Measurements from ENCODE around the gene MLLT1.

Gene MLLT1

GRCh38 chr19:6259312-6259861, 20.4 kb downstream of the MLLT1 start:
- no peak for DNase-seq (ENCODE audit: low read depth in 4 of 4, low spot score in 1 of 4)

GRCh38 chr19:6258812-6259311, 20.9 kb downstream of the MLLT1 start:
- no peak for DNase-seq (ENCODE audit: low read depth in 4 of 4, low spot score in 1 of 4)

DNA sequence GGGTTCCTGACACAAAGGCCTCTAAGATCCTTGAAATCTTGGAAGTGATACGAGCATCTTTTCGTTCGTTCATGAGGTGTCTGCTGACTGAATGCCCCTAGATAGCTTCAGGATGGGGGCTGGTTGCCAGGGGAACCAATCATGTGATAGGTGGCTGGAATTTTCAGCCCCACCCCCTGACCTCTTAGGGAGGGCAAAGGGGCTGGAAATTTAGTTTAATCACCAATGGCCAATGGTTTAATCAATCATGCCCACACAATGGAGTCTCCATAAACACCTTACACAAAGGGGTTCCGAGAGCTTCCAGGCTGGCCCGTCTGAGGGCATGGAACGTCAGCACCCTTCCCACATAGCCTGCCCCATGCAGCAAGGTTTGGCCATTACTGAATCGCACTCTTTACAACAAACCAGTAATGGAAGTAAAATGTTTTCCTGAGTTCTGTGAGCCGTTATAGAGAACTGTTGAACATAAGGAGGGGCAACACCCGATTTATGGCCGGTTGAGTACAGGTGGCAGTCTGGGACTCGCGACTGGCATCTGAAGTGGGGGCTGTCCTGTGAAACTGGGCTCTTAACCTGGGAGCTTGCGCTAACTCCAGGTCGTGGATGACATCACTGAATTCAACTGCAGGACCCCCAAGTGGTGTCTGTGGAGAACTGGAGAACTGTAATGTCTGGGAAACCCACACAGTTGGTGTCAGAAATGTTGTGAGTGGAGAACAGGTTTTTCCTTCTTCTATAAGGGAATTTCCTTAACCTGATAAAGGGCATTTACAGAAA, 25.6 kb downstream of the MLLT1 start:
- no peak for DNase-seq (ENCODE audit: low read depth in 4 of 4, low spot score in 1 of 4)

DNA sequence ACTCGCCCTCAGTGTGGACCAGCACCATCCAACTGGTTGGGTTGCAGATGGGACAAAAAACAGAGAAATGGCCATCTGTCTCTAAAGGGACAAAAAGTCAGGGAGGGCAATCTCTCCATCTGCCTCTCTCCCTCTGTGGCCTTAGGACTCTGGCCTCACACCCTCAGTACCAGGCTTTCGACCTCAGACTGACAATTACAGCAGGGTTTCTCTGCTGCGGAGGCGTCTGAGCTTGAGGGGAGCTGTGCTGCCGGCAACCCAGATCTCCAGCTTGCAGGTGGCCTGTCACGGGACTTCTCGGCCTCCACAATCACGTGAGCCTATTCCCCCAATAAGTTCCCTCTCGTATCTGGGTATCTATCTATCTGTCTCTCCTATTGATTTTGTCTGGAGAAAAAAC, 27.7 kb downstream of the MLLT1 start:
- no peak for DNase-seq (ENCODE audit: low read depth in 4 of 4, low spot score in 1 of 4)

DNA sequence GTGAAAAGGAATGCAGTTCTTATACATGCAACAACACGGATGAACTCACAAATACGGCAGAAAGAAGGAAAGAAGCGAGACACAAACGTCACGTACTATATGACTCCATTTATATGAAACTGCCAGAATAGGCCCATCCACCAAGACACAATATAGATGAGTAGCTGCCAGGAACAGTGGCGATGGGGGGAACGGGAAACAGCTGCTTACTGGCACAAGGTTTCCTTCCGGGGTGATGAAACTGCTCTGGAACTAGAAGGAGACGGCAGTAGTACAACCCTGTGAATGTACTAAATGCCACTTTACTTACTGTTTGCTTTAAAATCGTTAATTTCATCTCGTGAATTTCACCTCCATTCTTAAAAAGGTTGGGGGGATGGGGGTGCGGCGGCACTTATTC, 28.9 kb downstream of the MLLT1 start:
- DNase-seq (ENCODE audit: low read depth in 4 of 4, low spot score in 1 of 4), result no peak

DNA sequence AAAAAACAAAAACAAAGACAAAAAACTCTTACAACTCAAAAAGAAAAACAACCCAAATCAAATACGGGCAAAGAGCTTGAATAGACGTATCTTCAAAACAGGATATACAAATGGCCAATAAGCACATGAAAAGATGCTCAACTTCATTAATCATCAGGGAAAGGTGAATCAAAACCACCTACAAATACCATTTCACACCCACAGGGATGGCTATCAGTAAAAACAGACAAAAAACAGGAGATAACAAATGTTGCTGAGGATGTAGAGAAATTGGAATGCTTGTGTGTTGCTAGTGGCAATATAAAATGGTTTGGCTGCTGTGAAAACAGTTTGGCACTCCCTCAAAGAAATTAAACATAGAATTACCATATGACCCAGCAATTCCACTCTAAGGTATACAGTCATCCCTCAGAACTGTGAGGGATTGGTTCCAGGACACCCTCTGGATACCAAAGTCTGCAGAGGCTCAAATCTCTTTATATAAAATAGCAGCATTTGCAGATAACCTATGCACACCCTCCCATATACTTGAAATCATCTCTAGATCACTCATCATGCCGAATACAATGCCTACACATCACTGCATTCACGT, 29.7 kb downstream of the MLLT1 start:
- no peak for DNase-seq (ENCODE audit: low read depth in 4 of 4, low spot score in 1 of 4)

DNA sequence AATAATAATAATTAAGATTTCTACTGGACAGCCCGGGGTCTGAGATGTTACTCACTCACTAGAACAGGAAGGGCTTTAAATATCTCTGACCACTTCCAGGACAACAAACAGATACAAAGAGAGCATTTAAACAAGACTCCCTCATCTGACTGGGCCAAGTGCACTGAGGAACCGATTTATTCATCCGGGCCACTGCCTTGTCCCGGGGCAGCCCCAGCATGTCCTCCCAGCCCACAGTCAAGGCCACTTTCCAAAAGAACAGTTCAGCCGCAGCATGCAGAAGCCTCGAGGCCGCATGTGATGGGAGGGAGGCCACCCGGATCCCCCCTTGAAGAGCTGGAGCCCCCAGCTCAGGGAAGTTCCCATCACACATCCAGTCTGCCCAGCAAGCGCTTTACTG, 30.5 kb downstream of the MLLT1 start:
- DNase-seq (ENCODE audit: low read depth in 4 of 4, low spot score in 1 of 4), result no peak

- DNase-seq (ENCODE audit: low read depth in 4 of 4, low spot score in 1 of 4), result no peak
Observed at GRCh38 chr19:6248844-6249243, 30.9 kb downstream of the MLLT1 start.

DNA sequence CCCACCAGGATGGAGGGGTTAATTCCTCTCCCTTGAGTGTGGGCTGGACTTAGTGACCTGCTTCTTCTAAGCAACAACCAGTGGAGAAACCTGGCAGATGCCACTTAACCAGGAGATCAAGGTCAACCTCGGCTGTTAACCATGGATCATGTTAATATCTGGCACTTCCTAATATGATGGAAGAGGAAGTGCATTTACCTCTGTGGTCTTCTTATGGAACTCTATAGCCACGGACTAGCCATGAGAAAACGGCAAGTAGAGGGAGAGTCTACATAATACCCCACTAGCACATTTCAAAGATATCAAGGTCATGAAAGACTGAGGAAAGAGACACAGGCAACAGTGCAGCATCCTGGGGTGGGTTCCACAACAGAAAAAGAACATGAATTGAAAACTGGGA, 31.4 kb downstream of the MLLT1 start:
- DNase-seq (ENCODE audit: low read depth in 4 of 4, low spot score in 1 of 4), result no peak

- no peak for DNase-seq (ENCODE audit: low read depth in 4 of 4, low spot score in 1 of 4)
Observed at GRCh38 chr19:6247007-6247288, 32.8 kb downstream of the MLLT1 start.

GRCh38 chr19:6246174-6247006, 33.4 kb downstream of the MLLT1 start:
- no peak for DNase-seq (ENCODE audit: low read depth in 4 of 4, low spot score in 1 of 4)

DNA sequence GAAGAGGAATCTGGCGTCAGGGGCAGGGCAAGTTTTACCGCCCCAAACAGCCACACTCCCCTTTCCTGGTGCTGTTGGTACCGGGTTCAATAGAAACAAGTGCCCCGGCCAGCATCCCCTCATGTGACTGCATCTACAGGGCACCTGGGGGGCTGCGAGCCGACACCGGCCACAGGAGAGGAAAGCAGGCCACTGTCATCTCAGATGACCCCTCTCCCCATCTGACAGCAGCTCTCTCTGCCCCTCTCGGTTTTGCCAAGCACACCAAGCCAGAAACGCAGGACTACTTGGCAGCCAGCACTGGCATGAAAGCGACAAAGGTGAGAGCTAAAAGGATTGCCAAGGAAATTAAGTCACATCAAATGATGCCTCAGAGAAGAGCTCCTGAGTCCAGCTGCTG, 37.1 kb downstream of the MLLT1 start:
- no peak for DNase-seq (ENCODE audit: low read depth in 4 of 4, low spot score in 1 of 4)

- DNase-seq (ENCODE audit: low read depth in 4 of 4, low spot score in 1 of 4), result no peak
Observed at GRCh38 chr19:6241680-6242377, 37.9 kb downstream of the MLLT1 start.

DNA sequence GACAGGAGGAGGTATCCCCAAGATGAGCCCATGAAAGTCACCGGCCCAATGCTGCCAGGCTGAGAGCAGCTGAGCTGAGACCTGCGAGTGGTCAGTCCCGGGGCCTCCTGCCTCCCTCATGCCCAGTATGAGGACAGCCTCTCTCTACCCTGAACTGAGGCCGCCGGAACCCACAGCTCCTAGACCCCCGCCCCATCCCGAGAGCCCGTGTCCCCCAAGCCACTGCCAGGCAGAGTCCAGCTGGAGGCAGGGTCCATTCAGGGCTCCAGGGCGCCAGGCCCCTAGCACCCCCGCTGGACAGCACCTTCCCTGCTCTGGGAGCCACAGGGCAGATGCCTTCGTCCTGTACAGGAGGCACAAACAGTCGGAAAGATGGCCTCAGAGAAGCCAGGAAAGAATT, 38.7 kb downstream of the MLLT1 start:
- no peak for DNase-seq (ENCODE audit: low read depth in 4 of 4, low spot score in 1 of 4)

DNA sequence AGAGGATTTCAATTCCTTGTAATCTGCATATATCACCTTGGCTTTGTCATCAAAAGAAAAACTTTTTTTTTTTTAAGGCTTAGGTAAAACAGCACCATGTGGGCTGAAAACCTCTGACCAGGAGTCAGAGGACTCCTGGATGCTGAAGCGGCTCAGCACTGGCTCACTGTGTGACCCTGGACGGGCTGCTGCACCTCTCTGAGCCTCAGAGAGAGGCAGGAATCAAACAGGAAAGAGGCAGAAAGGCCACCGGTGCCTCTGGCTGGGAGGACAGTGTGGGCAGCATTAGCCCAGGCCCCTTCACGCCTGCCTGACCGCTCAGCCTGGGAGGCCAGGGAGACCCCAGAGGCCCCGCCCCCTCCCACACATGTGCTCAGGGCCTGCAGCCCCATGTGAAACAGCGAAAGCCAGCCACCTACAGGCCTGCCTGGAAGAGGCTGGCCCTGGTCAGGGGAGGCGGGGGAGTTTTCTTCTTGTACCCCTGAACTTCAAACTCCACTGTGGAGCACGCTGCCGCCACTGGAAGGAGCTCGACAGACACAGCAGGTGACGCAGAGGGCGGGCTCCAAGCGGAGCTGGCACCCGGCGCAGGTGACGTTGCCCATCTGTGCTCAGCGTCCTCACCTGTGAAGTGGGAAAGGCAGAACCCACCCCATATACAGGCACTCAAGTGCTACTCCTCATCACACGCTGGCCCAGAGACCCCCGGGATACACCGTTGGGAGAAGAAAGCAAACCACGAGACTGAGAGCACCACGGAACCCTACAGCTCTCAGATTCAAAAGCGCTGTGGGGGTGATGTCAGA, 39.7 kb downstream of the MLLT1 start:
- DNase-seq (ENCODE audit: low read depth in 4 of 4, low spot score in 1 of 4), result no peak

DNA sequence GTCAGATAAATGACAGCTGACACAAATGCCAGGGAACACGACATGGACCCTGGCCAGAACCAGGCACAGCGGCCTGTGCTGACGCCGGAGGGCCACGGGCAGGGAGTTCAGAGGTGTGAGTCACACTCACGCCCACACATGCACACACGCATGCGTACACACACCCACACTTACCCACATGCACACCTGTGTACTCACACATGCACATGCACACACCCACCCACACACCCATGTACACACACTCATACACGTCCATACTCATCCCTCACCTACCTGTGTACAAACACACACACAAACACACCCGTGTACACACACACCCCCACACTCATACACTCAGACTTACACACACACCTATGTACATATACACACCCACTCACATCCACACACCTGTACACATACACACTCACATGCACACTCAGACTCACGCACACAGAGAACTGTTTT, 40.4 kb downstream of the MLLT1 start:
- no peak for DNase-seq (ENCODE audit: low read depth in 4 of 4, low spot score in 1 of 4)

- DNase-seq (ENCODE audit: low read depth in 4 of 4, low spot score in 1 of 4), result no peak
Observed at GRCh38 chr19:6238643-6239281, 41.0 kb downstream of the MLLT1 start.

DNA sequence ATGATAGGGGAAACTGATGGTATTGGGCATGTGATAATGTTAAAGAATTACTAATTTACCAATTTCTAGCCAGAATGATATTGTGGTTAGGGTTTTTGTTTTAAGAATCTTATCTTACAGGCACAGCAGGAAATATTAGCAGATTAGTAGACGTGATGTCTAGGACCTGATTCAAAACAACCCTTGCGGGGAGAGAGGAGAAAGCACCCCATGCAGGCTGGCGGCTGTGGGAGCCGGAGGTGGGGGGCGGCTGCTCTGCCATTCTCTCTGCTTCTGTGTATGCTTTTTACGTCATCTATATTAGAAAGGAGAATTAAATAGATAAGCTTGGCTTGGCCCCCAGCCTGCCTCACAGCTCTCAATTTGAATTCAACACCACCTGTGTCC, 41.5 kb downstream of the MLLT1 start:
- DNase-seq (ENCODE audit: low read depth in 4 of 4, low spot score in 1 of 4), result no peak

DNA sequence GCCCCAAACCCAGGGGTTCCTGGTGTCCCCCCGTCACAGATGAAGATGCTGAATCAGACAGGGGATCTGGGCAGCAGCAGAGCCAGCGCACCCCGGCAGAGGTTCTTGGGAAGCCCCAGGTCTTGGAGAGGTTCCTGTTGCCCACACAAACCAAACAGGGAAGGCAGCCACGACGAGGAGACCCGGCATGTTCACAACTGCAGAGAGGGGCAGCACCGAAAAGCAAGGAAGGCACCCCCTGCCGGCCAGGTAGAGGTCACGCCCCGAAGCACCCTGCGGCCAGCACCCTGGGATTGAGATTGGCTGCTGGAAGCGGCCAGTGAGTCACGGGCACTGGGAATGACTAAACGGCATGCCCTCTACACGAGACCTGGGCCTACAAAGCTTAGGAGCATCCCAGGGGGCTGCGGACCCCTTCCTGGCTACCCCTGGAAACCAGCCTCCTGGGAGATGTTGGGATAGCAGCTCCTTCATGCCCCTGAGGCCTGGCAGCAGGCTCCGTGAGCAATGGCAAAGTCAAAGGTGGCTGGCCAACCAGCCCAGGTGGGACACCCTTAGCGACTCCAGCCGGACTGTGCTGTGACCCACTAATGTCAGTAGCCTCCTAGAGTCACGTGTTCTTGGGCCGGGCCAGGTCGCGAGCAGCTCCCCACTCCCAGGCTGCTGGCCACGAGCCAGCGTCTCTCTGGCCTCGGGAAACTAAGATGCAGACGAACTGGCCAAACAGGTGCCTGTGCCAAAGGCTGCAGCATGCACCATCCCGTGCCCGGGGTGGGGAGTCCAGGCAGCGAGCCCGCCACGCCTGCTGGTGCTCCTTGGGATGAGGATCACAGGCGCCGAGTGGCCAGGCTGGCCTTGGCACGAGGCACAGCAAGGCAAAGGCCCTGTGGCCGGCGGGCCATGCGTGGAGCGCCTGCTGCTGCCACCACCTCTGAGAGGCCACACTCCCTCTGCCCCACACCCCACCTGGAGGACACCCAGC, 43.2 kb downstream of the MLLT1 start:
- no peak for DNase-seq (ENCODE audit: low read depth in 4 of 4, low spot score in 1 of 4)
